Smooth muscle cell of the umbilical artery (primary cell): ENCODE results near the gene XPO1. TPM values are rescaled to one million over a fixed set of nuclear protein-coding genes. Genes with fewer than 3 reads are reported as not detected.

Experiments used
- total RNA-seq: library from RNA; depleted of rRNA; stranded (reverse); fragments of >200 nt; gene quantifications from 2 replicates; pipeline ENCODE4 v1.2.3, GENCODE V29; 2014

XPO1 gene, protein sequence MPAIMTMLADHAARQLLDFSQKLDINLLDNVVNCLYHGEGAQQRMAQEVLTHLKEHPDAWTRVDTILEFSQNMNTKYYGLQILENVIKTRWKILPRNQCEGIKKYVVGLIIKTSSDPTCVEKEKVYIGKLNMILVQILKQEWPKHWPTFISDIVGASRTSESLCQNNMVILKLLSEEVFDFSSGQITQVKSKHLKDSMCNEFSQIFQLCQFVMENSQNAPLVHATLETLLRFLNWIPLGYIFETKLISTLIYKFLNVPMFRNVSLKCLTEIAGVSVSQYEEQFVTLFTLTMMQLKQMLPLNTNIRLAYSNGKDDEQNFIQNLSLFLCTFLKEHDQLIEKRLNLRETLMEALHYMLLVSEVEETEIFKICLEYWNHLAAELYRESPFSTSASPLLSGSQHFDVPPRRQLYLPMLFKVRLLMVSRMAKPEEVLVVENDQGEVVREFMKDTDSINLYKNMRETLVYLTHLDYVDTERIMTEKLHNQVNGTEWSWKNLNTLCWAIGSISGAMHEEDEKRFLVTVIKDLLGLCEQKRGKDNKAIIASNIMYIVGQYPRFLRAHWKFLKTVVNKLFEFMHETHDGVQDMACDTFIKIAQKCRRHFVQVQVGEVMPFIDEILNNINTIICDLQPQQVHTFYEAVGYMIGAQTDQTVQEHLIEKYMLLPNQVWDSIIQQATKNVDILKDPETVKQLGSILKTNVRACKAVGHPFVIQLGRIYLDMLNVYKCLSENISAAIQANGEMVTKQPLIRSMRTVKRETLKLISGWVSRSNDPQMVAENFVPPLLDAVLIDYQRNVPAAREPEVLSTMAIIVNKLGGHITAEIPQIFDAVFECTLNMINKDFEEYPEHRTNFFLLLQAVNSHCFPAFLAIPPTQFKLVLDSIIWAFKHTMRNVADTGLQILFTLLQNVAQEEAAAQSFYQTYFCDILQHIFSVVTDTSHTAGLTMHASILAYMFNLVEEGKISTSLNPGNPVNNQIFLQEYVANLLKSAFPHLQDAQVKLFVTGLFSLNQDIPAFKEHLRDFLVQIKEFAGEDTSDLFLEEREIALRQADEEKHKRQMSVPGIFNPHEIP (N-terminal part only)
- 198 and 302 TPM in 2 replicates for total RNA-seq

DNA sequence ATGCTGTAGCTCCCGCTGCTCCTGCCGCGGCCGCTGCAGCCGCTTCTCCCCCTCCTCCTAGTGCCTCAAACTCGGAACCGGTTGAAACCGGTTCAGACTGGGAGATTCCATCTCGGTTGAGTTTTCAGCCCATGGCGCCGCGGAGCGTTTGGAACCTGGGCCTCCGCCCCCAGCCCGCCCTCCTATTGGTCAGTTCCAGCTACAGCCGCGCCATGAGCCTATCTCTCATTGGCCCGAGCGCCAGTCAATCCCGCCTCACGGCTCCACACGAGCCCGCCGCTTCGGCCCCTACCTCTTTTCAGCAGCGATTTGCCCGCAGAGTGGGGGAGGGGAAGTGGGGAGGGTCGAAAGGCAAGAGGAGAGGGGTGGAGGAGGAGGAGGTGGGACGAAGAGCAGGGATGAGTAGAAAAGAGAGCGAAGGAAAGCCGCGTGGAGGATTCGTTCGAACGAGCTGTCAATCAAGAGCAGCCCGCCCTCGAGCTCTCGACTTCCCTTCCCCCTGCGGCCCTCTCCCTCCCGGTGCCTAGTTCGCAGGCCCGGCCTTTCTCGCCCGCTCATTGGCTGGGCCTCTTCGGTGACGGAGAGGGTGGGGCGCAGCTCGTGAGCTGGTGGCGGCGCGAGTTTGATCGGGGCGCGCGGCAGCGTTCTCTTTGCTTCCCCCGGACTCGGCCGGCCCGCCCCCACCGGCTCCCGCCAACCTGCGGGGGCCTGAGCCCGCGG, at the start of gene XPO1:
Gene XPO1 (minus strand): TSS at position 157 of the 720 bp plus-strand sequence. CDS start 4,459 bp downstream, outside the sequence.

GRCh38 chr2:61470965-61471904, 66.9 kb downstream of the XPO1 start, which contains the start of gene USP34:
Gene USP34 (minus strand): TSS chr2:61471087. CDS start chr2:61470692, 395 bp downstream.

Other genes starting within 250 kb of the XPO1 start
- 154 and 171 TPM in 2 replicates for gene USP34, start 67.3 kb downstream of the XPO1 start, total RNA-seq